COLO668 (cell line): ENCODE measurements around the gene OR2Y1.
"Not testable (repeated sequence)": the region's sequence is repeated elsewhere in the genome, so short reads cannot be mapped to it uniquely, and the experiment has no call there.

Experiments used
- DNase-seq: peaks from one replicate; lab custom pipeline; 2025; ENCODE audit not compliant: unreplicated experiment; lab: John Stamatoyannopoulos, UW

The OR2Y1 gene, protein sequence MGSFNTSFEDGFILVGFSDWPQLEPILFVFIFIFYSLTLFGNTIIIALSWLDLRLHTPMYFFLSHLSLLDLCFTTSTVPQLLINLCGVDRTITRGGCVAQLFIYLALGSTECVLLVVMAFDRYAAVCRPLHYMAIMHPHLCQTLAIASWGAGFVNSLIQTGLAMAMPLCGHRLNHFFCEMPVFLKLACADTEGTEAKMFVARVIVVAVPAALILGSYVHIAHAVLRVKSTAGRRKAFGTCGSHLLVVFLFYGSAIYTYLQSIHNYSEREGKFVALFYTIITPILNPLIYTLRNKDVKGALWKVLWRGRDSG

GRCh38 chr5:180739958-180740357 is at the start of gene OR2Y1:
Gene OR2Y1 (minus strand): TSS chr5:180740058. CDS start chr5:180740058, 0 bp downstream.
- DNase-seq = no peak

- DNase-seq = not testable (repeated sequence)
Measured at GRCh38 chr5:180788651-180789410, 49.0 kb upstream of the OR2Y1 start.

- DNase-seq = no peak
Measured at GRCh38 chr5:180787711-180788431, 48.0 kb upstream of the OR2Y1 start.

- no peak for DNase-seq
Measured at GRCh38 chr5:180786531-180787398, 46.9 kb upstream of the OR2Y1 start.

GRCh38 chr5:180785794-180786221 is 46.0 kb upstream of the OR2Y1 start:
- no peak for DNase-seq

- no peak for DNase-seq
Measured at GRCh38 chr5:180785121-180785781, 45.4 kb upstream of the OR2Y1 start.

GRCh38 chr5:180784497-180785097 is 44.7 kb upstream of the OR2Y1 start:
- peak; percentile 47 for DNase-seq

GRCh38 chr5:180783340-180784052 is 43.6 kb upstream of the OR2Y1 start:
- DNase-seq = no peak

- no peak for DNase-seq
Measured at GRCh38 chr5:180782748-180783147, 42.9 kb upstream of the OR2Y1 start.

DNA sequence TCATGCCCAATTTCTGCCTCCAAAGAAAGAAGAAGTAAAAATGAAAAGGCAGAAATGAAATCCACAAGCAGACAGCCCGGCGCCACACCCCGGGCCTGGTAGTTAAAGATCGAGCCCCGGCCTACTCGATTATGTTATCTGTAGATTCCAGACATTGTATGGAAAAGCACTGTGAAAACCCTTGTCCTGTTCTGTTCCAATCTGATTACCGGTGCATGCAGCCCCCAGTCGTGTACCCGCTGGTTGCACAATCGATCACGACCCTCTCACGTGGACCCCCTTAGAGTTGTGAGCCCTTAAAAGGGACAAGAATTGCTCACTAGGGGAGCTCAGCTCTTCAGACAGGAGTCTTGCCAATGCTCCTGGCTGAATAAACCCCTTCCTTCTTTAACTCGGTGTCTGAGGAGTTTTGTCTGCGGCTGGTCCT is 42.1 kb upstream of the OR2Y1 start:
- not testable (repeated sequence) for DNase-seq

GRCh38 chr5:180779985-180780610 is 40.2 kb upstream of the OR2Y1 start:
- DNase-seq = no peak

DNA sequence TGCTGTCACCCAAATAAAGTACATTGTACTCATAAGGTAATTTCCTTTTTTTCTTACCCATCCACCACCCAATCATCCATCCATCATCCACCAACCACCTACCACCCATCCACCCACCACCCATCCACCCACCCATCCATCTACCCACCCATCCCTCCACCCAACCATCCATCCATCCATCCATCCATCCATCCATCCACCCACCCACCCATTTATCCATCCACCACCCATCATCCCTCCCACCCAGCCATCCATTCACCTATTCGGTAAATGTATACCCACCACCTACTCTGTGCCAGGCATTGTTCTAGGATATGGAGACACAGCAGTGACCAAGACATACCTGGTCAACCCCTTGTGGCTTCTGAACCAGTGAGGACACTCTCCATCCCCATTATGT is 37.6 kb upstream of the OR2Y1 start:
- no peak for DNase-seq

DNA sequence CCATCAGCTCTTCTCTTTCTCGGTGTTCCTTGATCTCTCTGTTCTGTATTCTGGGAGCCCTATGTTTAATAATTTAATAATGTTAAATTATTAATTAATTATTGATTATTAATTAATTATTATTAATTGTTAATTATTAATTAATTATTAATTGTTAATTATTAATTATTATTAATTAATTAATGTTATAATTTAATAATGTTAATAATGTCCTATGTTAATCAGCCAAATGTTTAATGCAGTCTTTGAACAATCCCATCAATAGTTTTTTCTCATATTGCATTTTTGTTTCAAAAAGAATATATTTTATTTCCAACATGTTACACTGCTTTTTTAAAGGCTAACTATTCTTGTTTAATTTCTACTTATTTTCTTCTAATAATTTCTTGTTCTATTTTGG is 36.5 kb upstream of the OR2Y1 start:
- no peak for DNase-seq

DNA sequence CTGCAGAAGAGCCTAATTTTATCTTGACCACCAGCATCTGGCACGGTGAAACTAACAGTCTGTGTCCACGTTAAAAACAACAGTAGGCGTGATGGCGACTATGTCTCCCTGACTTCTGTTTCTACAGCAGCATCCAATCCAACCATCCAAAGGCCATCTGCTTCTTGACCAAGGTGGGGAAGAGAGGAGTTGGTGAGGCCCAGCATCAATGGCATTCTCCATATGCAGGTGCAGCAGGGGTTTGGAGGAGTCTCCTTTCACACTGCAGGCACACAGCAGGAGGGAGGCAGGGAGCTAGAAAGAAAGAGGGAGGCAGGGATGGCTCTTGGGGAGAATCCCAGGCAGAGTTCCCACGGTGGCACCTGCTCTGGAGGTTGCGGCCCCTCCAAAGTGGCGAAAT is 35.8 kb upstream of the OR2Y1 start:
- DNase-seq = no peak

GRCh38 chr5:180771839-180772238 is 32.0 kb upstream of the OR2Y1 start:
- DNase-seq = no peak

- no peak for DNase-seq
Measured at GRCh38 chr5:180769821-180770220, 30.0 kb upstream of the OR2Y1 start.

- DNase-seq = no peak
Measured at GRCh38 chr5:180755601-180756000, 15.7 kb upstream of the OR2Y1 start.

- DNase-seq = no peak
Measured at GRCh38 chr5:180744253-180744652, 4.4 kb upstream of the OR2Y1 start.

DNA sequence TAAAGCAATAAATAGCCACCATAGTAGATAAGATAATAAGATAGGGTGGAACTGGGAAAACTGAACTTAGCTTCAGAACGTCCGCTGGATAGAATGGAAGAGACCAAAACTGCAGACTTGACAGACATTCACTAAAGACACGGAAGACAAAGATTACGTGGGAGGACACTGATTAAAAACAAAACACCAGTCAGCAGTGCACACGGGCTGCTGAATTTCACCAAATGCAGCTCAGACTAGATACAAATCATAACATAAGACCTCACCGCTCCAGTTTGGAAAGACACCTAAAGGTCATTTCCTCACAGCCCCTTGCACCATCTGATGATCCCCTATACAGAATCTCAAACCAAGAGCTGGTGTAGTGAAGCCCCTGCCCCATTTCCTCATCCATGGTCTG is 2.9 kb upstream of the OR2Y1 start:
- DNase-seq = no peak
